IPS-NIHi11 (cell line): ENCODE results near the gene TEKT1.
"Not testable (repeated sequence)": the region's sequence is repeated elsewhere in the genome, so short reads cannot be mapped to it uniquely, and the experiment has no call there.

ENCODE experiments used
- DNase-seq: peaks from one replicate; pipeline ENCODE4 v3.0.0; 2012; ENCODE audit warnings: mixed read lengths, low spot score

The TEKT1 gene

DNA sequence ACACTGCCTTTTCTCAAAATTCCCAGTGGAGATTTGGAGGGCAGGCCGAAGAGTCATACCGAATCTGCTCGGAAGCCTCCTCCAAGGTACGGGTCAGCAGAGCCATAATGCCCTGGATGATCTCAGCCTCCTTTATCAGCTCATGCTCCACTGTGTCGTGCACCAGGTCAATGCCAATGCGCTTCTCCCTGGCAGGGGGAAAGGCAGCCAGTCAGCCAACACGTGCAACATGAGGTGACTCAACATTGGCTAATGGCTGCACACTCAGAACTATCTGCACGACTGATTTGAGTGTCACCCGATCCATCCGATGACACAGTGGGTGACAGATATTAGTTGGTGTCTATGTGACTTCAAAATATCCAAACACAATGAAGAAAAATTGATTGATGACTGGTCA is 15.8 kb downstream of the TEKT1 start:
- DNase-seq = no peak

DNA sequence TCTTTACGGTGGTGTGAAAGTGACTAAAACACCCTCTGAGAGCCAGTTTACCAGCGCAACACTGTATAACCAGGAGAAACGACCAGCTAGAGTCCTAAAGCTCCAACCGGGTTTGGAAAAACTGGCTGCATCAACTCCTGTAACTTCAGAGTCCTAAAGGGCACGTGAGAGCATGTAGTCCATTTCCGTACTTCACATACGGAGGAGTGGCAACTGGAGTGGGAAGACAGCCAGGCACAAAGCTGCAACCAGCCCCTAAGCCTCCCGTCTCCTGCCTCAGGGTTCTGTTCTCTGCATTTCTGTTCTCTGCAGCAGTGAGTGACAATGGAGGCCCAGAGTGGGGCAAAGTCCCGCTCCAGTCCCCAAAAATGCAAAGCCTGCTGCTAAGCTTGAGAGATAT is 19.2 kb downstream of the TEKT1 start:
- DNase-seq = no peak

DNA sequence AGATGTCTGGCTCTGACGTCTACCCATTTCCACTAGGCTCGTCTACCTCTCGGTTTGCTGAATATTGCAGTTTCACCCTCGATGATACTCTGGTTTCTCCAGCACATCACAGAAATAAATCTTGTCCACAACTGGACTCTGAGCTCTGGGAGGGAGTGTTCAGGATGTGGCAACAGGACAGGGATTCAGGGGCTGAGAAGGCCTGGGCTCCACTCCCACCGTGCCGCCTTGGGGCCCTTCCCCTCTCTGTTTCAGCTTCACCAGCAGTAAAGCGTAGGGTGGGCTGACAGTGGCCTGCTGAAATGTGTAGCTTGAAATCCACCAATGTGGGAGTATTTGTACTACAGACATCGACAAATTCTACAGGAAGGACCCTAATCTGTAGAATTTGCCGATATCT is 20.0 kb downstream of the TEKT1 start:
- no peak for DNase-seq

DNA sequence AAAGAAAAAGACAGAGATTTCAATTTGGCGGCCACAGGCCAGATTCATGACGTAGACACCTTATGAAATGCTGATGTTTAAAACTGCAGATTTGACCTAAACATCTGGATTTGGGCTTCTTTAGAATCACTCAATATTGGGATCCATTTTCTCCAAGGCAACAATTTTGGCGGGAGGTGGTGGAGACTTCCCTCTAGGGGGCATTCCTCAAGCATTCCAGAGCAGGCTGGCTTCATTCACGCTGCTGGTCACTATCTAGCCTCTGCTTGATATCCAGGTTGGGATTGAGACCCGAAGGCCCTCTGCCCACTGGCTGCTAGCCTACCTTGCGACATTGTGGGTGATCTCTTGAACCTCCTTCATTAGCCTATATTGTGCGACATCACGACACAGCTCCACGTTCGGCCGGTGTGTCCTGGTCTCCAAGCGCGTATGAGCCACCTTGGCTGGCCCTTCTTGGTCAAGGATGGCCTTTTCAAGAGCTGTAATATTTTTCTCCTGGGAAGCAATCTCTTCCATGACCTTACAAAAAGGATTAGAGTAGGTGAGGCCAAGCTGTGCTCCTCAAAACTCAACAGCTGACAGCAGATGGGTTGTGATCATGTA is 31.0 kb downstream of the TEKT1 start:
- DNase-seq = peak; percentile 30

DNA sequence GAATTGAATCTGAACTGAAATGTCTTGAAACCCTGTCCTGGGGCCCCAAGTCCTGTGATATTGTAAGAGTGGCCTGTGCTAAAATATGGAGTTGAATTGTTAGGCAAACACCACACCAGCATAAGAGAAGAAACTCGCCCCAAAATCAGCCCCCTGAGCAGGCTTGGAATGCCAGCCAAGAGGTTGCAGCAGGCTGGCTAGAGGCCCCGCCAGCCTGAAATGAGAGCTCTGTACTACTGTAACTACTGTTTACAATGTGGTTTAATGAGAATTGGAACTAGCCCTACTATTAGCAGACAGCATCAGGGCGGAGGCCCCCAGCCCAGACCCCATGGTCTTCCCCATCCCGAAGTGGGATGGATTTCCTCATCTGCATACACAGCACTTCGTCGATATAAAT is 31.8 kb downstream of the TEKT1 start:
- DNase-seq = no peak

DNA sequence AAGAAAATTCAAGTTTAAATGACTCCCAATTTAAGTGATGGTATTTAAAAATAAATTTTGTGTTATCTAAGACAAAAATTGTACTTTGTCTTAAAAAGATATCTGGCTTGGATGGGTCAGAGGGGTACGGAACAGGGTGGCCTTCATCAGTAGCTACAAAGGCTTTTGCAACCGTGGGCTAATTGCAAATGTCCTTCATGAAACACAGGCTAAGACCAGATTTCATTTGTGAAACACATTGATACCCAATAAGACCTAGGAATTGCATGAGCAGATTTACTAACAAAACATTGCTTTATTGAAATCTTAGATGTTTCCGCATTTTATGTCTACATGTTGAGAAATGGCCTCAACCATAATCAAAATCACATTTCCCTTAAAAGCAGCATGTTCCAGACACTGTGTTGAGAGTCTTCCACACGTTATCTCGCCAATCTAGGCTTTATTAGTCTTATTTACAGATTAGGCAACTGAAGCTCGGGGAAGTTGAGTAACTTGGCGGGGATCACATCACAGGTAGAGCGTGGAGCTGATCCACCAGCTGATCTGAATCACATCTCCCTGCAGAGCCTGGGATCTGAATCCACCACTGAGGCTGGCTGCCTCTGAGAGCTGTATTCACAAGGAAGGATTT is 33.7 kb downstream of the TEKT1 start:
- DNase-seq = no peak

DNA sequence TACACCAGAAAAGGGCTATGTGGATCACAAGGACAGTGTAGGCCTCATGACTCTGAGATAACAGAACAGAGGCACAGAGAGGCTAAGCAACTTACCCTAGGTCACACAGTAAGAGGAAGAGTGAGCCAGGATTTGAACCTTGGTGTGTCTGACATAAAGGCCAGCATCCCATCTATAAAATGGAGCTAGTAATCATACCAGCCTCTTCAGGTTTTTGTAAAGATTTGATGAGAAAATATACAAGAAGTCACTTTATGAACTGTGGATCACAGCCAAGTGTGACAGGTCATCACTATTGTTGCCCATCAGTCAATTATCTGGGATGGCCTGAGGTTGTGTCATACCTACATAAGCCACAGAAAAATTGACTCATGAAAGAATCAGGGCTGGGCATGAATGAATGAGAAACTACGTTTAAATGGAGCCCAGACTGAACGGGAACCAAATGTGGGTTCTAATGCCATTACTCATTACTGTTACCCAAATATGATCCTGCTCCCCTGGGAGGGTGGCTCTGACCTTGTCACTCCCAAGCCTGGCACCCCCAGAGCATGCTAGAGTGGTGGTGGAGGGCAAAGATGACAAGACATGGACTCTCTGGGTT is 34.5 kb downstream of the TEKT1 start:
- DNase-seq = no peak

DNA sequence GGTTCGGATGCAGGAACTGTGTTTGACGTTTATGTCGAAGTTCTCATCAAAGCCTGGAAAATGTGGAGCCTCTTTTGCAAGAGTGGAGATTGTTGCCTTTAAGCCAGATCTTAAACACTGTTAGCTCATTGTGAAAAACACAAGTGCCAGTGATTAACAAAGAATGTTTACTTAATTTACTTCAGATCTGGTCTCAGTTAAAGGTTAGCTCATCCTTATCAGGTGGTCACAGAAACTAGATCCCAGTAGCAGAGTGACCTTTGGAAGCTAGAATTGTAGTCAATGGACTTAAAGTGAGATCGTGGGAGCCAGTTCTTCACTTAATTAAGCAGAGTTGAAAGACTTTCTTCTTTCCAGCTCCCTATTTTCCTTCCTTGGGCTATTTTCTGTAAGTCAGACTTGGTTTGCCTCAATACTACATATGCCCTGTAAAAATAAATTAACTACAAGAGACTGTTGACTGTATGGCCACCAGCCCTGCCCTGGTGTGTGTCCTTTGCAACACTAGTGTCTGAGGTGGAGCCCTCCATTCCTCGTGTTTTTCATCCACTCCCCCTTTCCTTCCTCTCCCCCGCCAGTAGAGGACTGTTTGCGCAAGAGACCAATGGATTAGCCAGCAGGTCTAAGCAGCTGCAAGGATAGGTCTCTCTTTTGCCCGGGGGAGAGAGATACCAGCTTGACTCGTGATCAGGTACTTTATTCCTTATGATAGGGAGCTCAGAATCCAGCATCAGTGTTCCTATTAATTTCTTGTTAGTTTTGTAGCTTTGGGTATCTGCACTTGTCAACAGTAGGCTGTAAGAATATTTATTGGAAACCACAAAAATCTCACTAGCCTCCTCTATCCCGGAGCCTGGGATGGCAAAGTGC is 35.3 kb downstream of the TEKT1 start:
- no peak for DNase-seq

DNA sequence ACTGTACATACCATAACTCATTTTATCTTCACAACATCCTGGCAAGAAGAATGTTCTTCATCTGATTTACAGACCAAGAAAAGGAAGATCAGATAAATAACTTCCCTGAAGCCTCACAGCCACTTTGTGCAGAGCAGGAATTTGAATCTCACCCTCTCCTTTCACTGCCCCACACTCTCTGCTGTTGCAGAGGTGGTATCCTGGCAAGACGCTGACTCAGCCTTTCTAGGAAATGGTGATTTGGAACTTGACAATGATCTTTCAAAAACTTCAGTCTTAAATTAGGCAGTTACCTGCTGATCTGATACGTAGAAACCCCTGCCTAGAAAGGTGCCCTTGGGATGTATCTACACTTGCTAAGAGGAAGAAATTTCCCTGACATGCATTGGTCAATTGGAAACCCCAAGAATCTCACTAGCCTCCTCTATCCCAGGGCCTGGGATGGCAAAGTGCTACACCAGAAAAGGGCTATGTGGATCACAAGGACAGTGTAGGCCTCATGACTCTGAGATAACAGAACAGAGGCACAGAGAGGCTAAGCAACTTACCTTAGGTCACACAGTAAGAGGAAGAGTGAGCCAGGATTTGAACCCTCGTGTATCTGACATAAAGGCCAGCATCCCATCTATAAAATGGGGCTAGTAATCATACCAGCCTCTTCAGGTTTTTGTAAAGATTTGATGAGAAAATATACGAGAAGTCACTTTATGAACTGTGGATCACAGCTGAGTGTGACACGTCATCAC is 37.6 kb downstream of the TEKT1 start:
- DNase-seq = peak; percentile 1

DNA sequence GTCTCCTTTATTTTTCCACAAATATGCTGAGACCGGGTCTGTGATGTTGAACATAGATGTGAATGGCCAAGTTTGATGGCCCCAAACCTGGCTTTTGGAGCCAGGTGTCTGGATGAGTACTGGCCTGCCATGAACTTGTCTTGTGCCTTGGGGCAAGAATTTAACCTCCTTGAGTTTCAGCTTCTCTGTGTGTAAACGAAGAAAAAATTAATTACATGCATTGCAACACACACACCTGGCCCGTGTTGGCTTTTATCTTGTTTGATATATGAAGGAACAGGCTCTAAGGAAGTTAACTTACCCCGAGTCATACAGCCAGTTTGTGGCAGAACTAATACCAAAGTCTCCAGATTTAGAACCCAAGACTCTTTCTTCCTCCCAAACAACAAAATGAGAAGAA is 42.4 kb downstream of the TEKT1 start:
- DNase-seq = no peak

DNA sequence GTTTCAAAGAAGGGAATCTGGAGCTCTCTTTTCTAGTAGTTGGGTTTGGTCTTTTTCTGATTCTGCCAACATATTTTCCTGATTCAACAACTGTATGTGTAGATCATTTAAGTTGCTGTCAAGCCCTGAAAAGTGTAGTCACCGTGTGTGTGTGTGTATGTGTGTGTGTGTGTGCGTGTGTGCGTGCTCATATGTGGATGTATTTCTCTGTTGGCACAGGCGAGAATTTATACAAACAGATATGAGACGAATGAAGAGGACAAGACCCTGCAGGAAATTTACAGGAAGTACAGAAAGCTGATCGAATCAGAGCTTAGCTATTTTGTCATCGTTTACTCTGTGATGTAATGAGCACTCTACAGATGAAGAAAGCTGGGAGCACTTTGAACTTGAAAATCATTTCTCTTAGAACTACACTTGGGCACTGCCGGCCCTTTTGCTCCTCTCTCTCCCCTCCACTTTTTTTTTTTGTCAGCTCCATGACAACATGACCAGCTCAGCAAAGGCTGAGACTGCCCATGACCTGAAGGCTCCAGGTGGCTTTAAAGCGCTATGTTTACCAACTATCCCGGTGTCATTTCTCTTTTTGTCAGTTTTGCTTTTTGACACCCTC is 44.3 kb downstream of the TEKT1 start:
- DNase-seq = no peak

DNA sequence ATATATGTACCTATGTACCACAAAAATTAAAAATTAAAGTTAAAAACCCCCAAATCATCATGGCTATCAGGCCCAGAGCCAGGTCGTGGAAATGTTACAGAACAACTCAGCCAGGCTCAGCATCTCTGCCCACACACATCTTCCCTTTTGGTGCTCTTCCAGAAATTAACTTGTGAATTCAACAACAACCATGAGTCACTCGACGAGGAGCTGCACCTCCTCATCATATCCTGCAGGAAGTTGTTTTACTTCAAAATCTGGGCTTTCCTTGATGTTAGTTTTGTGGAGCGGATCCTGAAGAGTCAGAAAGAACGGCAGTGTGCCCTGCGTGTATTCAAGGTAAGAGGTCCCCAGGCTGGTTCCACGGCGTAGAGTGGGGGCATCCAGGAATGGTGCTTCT is 44.9 kb downstream of the TEKT1 start:
- DNase-seq = no peak

DNA sequence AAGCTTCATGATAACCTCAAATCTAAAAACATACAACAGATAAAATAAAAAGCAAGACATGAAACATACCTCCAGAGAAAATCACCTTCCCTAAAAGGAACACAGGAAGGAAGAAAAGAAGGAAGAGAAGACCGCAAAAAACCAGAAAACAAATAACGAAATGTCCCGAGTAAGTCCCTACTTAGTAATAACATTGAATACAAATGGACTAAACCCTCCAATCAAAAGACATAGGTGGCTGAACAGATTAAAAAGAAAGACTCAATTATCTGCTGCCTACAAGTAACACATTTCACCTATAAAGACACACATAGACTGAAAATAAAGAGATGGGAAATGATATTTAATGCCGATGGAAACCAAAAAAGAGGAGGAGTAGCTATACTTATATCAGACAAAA is 49.3 kb downstream of the TEKT1 start:
- no peak for DNase-seq

DNA sequence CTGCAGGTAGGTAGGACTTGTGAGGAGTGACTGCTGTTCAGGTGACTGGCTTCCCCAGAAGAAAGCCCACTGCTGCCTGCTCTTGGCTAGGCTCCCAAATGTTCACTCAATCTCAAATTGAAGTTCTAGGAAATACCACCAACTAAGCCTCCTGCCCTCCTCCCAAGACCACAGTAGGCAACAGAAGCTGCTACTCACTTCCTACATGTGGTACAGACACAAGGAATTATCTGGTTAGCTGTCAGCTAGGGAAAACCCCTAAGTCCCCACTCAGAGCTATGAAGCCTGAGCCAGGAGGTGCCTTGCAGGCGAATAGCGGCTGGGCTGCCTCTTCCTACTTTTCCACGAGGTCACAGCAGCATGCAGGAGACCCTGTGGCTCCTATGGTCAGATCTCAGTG is 50.6 kb downstream of the TEKT1 start:
- no peak for DNase-seq

DNA sequence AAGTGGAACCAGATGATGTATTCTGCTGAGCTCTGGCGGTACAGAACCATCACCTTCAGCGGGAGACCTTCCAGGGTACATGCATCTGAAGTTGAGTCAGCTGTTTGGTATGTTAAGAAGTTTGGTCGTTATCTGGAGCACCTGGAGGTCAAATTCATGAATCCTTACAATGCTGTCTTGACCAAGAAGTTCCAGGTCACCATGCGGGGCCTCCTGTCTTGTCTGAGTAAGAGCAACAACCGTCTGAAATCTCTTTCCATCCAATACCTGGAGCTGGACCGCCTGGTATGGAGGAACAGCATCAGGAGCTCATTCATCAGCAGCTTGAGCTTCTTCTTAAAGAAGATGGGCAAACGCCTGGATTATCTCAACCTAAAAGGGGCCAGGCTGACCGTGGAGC is 51.5 kb downstream of the TEKT1 start:
- no peak for DNase-seq

DNA sequence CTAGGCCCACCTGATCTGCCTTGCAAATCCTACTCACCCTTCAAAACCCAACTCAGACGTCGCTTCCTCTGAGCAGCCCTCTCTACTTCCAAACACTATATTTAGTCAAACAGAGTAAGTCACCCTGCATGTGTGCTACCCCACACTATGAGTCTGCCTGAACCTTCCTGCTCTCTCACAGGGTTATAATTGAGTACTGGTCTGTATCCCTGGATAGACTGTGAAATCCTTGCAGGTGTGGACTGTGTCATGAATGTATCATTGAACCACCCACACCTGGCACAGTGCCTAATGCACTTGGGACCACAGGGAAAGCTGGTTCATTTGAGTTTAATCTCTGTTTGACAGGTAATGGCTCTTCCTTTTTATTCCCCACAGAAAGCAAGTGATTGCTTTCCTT is 52.1 kb downstream of the TEKT1 start:
- DNase-seq = no peak

DNA sequence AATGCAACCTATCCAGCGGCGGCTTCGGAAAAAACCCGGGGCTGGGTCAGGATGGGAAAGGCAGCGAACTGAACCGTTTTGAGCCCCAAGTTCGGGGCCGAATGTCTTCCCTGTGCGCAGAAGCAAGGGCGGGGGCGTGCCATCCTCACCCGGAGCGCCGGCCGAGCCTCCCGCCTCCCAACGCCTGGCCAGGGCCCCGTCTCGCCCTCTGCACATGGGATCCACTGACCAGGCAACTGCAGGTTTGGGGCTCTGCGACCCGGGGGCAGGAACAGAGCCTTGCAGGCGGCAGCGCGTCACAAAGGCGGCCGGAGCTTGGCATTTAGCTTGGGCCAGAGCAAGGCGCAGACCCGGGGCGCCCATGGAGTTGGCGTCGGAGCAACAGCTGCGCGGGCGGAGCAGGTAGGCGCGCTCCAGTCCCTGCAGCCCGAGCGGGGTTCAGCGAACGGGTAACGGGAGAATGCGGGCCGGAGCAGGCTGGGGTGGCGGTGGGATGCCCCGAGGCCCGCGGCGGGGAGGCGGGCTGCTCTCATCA is 55.6 kb downstream of the TEKT1 start, which contains the start of gene FBXO39:
Gene FBXO39, plus strand, starts transcription at position 345 of the 535 bp plus-strand sequence. CDS start 3,654 bp downstream, outside the sequence.
- DNase-seq = peak; percentile 72

DNA sequence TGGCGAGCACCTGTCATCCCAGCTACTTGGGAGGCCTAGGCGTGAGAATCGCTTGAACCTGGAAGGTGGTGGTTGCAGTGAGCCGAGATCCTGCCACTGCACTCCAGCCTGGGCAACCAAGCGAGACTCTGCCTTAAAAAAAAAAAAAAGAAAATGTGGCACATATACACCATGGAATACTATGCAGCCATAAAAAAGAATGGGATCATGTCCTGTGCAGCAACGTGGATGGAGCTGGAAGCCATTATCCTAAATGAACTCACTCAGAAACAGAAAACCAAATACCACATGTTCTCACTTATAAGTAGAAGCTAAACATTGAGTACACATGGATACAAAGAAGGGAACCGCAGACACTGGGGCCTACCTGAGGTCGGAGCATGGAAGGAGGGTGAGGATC is 56.6 kb downstream of the TEKT1 start:
- not testable (repeated sequence) for DNase-seq

DNA sequence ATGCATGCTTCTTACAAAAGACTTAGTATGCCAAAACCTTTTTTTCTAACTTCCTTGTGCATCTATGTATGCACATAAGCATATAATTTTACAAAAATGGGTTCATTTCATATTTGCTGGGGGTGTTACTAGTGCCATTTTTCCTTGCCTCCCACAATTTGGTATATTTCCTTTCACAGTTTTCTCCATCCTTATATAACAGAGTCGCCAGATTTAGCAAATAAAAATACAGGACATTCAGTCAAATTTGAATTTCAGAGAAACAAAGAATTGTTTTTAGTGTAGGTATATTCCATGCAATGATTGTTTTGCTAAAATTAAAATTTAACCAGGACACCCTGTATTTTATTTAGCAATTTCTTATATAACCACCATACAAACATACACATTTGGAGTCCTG is 59.5 kb downstream of the TEKT1 start:
- DNase-seq = no peak

DNA sequence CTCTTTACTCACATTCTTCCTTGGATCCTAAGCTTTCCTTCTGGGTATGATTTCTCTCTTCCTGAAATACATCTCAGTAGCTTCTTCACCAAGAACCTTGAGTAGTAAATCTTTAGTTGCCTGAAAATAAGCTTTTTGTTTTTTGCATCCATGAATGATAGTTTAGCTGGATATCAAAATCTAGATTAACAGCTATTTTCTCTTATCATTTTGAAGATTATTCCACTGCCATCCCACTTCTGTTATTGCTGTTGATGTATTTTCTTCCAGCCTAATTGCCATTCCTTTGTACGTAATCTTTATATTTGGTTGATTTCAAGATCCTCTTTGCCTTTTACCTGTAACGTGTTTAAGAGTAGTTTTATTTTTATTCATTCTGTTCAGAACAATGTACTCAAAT is 63.1 kb downstream of the TEKT1 start:
- no peak for DNase-seq

DNA sequence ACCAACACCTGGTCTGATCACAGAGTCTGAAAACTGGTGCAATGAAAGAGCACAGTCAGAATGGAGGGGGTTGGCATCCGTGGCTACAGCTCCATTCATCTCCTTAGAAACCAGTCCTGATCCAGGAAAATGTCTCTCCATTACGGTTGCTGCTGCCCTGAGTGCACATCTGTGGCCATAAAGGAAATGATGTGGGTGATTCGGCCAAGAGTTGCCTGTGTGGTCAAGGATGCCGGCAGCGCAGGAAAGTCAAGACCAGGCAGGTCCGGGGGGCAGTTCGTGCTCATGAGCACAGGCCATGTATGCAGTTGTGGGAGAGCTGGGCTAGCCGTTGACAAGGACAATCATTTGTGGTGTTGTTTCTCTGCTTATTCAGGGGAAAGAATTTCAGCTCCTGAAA is 69.8 kb downstream of the TEKT1 start:
- DNase-seq = no peak
